HCT116 (cell line): ENCODE measurements around the gene LNPEP. TPM values are rescaled to one million over a fixed set of nuclear protein-coding genes. Genes with fewer than 3 reads are reported as not detected.

ENCODE experiments used
- ATAC-seq: fragments of 200-7000 bp; cut with Tn5 transposase; 2 replicates; pipeline ENCODE4 v1.9.1; 2020; ENCODE audit warnings: mild to moderate bottlenecking, moderate library complexity
- BruUV-seq: library from RNA; stranded (reverse); fragments of 400-500 nt; replicated peaks from 2 replicates; lab custom pipeline; 2021; lab: Mats Ljungman, UMichigan
- CTCF ChIA-PET: fragments of 300-600 bp; sonication (Branson Sonifier 250); formaldehyde crosslinking; loops from one replicate; lab custom pipeline; 2021; ENCODE audit warnings: antibody characterized with exemption; lab: Charles Lee
- POLR2A ChIA-PET: fragments of 300-600, 350-600 bp; sonication (Branson Sonifier 250); formaldehyde crosslinking; loops from one replicate; lab custom pipeline; 2021; ENCODE audit warnings: antibody characterized with exemption; lab: Charles Lee
- RAD21 ChIA-PET, 2 experiments: fragments of 300-600 bp; sonication (Branson Sonifier 250); formaldehyde crosslinking; loops; one replicate each; lab custom pipeline; 2023; ENCODE audit warnings: low total read pairs in 2 of 2; ENCODE audit not compliant: uncharacterized antibody in 2 of 2, unreplicated experiment in 2 of 2, low non-redundant PET in 1 of 2; lab: Charles Lee
- DNase-seq: peaks from one replicate; pipeline ENCODE4 v3.0.0-alpha.2; 2010; ENCODE audit warnings: low read depth, low spot score
- H2AFZ ChIP-seq: fragments of 200-600 bp; shearing (Covaris generic), sonication (generic); 2 replicates; pipeline ENCODE4 v1.6.1; 2017; ENCODE audit warnings: low read depth, mixed run types, mixed read lengths, antibody characterized with exemption, low read length; ENCODE audit not compliant: poor library complexity, severe bottlenecking
- H3K27ac ChIP-seq: 2 replicates; pipeline ENCODE4 v1.5.1; 2012; ENCODE audit warnings: low read depth, low read length
- H3K27me3 ChIP-seq: fragments of 200-600 bp; sonication (generic); 2 replicates; pipeline ENCODE4 v1.6.1; 2016; ENCODE audit warnings: mixed run types, low read length, mixed read lengths; ENCODE audit not compliant: insufficient read depth
- H3K36me3 ChIP-seq, 2 experiments: fragments of 200-500 bp in 1 of 2; fragments of 200-600 bp in 1 of 2; sonication (Bioruptor generic) in 1 of 2; sonication (generic) in 1 of 2; 2 replicates each; pipeline versions ENCODE4 v1.5.1 to v1.6.1; 2014 to 2016; ENCODE audit warnings: low read length in 2 of 2, inconsistent platforms in 1 of 2, mixed read lengths in 1 of 2, mixed run types in 1 of 2; ENCODE audit not compliant: insufficient read depth in 2 of 2, control insufficient read depth in 1 of 2
- H3K4me1 ChIP-seq, 2 experiments: fragments of 200-600 bp in 1 of 2; sonication (generic) in 1 of 2; 2 replicates each; pipeline versions ENCODE4 v1.5.1 to v1.6.1; 2012 to 2017; ENCODE audit warnings: low read length in 2 of 2, inconsistent platforms in 1 of 2, mild to moderate bottlenecking in 1 of 2, mixed read lengths in 1 of 2, mixed run types in 1 of 2, moderate library complexity in 1 of 2; ENCODE audit not compliant: insufficient read depth in 2 of 2, control insufficient read depth in 1 of 2
- H3K4me2 ChIP-seq: fragments of 200-600 bp; sonication (generic); 2 replicates; pipeline ENCODE4 v1.6.1; 2017; ENCODE audit warnings: mixed run types, low read length, mixed read lengths
- H3K4me3 ChIP-seq, 2 experiments: fragments of 200-600 bp in 1 of 2; sonication (generic) in 1 of 2; replicated peaks in 1 of 2; 2 replicates each; pipeline ENCODE4 v1.5.1; 2011 to 2016; ENCODE audit warnings: low read length in 2 of 2, control low read depth in 1 of 2, low read depth in 1 of 2, mild to moderate bottlenecking in 1 of 2, mixed read lengths in 1 of 2, mixed run types in 1 of 2
- H3K79me2 ChIP-seq: fragments of 200-600 bp; sonication (generic); 2 replicates; pipeline ENCODE4 v1.6.1; 2017; ENCODE audit warnings: mild to moderate bottlenecking, mixed run types, low read length, moderate library complexity, mixed read lengths; ENCODE audit not compliant: insufficient read depth
- H3K9ac ChIP-seq: fragments of 200-600 bp; sonication (generic); 2 replicates; pipeline ENCODE4 v1.6.1; 2016; ENCODE audit warnings: low read length, mixed read lengths
- H3K9me2 ChIP-seq: fragments of 200-600 bp; sonication (generic), shearing (Covaris generic); 2 replicates; pipeline ENCODE4 v1.6.1; 2017; ENCODE audit warnings: mixed run types, mild to moderate bottlenecking, moderate library complexity; ENCODE audit not compliant: insufficient read depth
- H3K9me3 ChIP-seq, 2 experiments: fragments of 200-500 bp in 1 of 2; fragments of 200-600 bp in 1 of 2; sonication (Bioruptor generic) in 1 of 2; sonication (generic) in 1 of 2; 2 replicates each; pipeline ENCODE4 v1.6.1; 2014 to 2017; ENCODE audit warnings: low read length in 2 of 2, mixed read lengths in 2 of 2, inconsistent platforms in 1 of 2, low read depth in 1 of 2, mild to moderate bottlenecking in 1 of 2, mixed run types in 1 of 2, moderate library complexity in 1 of 2; ENCODE audit not compliant: control insufficient read depth in 1 of 2, insufficient read depth in 1 of 2
- H4K20me1 ChIP-seq: fragments of 200-600 bp; sonication (generic), shearing (Covaris generic); 2 replicates; pipeline ENCODE4 v1.6.1; 2017; ENCODE audit warnings: mixed run types, mild to moderate bottlenecking, moderate library complexity; ENCODE audit not compliant: insufficient read depth
- ATF3 ChIP-seq: IDR thresholded peaks from 2 replicates; pipeline ENCODE4 v1.6.1; 2012
- CEBPB ChIP-seq: IDR thresholded peaks from 2 replicates; pipeline ENCODE4 v1.6.1; 2012; ENCODE audit warnings: low read depth
- ELF1 ChIP-seq: IDR thresholded peaks from 2 replicates; pipeline ENCODE4 v1.6.1; 2012; ENCODE audit warnings: low read depth, borderline replicate concordance
- EZH2 ChIP-seq: fragments of 200-600 bp; sonication (generic); IDR thresholded peaks from 2 replicates; pipeline ENCODE4 v1.6.1; 2017; ENCODE audit warnings: antibody characterized with exemption, mixed run types
- EZH2phosphoT487 ChIP-seq: fragments of 200-600 bp; IDR thresholded peaks from 2 replicates; pipeline ENCODE4 v1.6.1; 2018; ENCODE audit warnings: antibody characterized with exemption, borderline replicate concordance
- JUND ChIP-seq: IDR thresholded peaks from 2 replicates; pipeline ENCODE4 v1.6.1; 2012
- POLR2A ChIP-seq: IDR thresholded peaks from 2 replicates; pipeline ENCODE4 v1.7.0; 2011; ENCODE audit warnings: borderline replicate concordance; ENCODE audit not compliant: insufficient read depth, insufficient read length; ENCODE audit errors: extremely low read depth
- POLR2AphosphoS5 ChIP-seq: IDR thresholded peaks from 2 replicates; pipeline ENCODE4 v1.6.1; 2011; ENCODE audit warnings: mild to moderate bottlenecking, low read depth, low read length, moderate library complexity
- RAD21 ChIP-seq: IDR thresholded peaks from 2 replicates; pipeline ENCODE4 v1.6.1; 2012; ENCODE audit warnings: low read depth, mild to moderate bottlenecking
- REST ChIP-seq: IDR thresholded peaks from 2 replicates; pipeline ENCODE4 v1.6.1; 2012; ENCODE audit warnings: low read depth
- SP1 ChIP-seq: IDR thresholded peaks from 2 replicates; pipeline ENCODE4 v1.6.1; 2012; ENCODE audit warnings: low read depth
- SRF ChIP-seq: IDR thresholded peaks from 2 replicates; pipeline ENCODE4 v1.6.1; 2012; ENCODE audit warnings: low read depth
- TCF7L2 ChIP-seq: IDR thresholded peaks from 2 replicates; pipeline ENCODE4 v1.7.0; 2011; ENCODE audit warnings: borderline replicate concordance, inconsistent platforms; ENCODE audit not compliant: insufficient read depth, insufficient read length; ENCODE audit errors: extremely low read depth
- ZFX ChIP-seq: fragments of 450-650 bp; IDR thresholded peaks from 2 replicates; pipeline ENCODE4 v1.6.1; 2017
- ZNF274 ChIP-seq: fragments of 200-500 bp; sonication (Bioruptor generic); IDR thresholded peaks from 2 replicates; pipeline ENCODE4 v1.6.1; 2014; ENCODE audit warnings: mild to moderate bottlenecking, low read depth, low read length, inconsistent platforms
- intact Hi-C: fragments of 100-400 bp; cut with micrococcal nuclease; formaldehyde crosslinking; loops from 2 replicates; pipeline ENCODE4 v1.10.0; 2022
- total RNA-seq: library from RNA; stranded (reverse); gene quantifications from one replicate; pipeline ENCODE4 v1.2.1, GENCODE V29; 2021; ENCODE audit not compliant: unreplicated experiment

The LNPEP gene
- total RNA-seq, 1 experiment from 2014 or later: 14.9 TPM

GRCh38 chr5:97070234-97070633, 134.4 kb downstream of the LNPEP start:
- H4K20me1 ChIP-seq: no peaks in the 10 kb centered on the region
- no peak overlapping the region for H3K4me2 ChIP-seq
- no peak overlapping the region for H3K4me3 ChIP-seq
- no TSS peak for BruUV-seq
- no peaks in the 10 kb centered on the region for H3K27me3 ChIP-seq
- H3K36me3 ChIP-seq: no peaks in the 10 kb centered on the region
- no peaks in the 10 kb centered on the region for H3K9me2 ChIP-seq
- DNase-seq: no peak
- no peak for TF ChIP-seq SRF
- ChIA-PET CTCF (no interaction called here), RAD21 (no interaction called here), POLR2A (no interaction called here)
- no peak overlapping the region for H3K9ac ChIP-seq
- intact Hi-C loops: no loop called here
- no peak overlapping the region for H2AFZ ChIP-seq
- ATAC-seq: no peak
- H3K27ac ChIP-seq: no peak overlapping the region
- no peaks in the 10 kb centered on the region for H3K9me3 ChIP-seq
- no peaks in the 10 kb centered on the region for H3K79me2 ChIP-seq
- no peaks in the 10 kb centered on the region for H3K4me1 ChIP-seq

GRCh38 chr5:97071101-97071500, 135.2 kb downstream of the LNPEP start:
- H3K4me2 ChIP-seq: no peak overlapping the region

More at GRCh38 chr5:97071101-97071500, 135.2 kb downstream of the LNPEP start:
- Histone ChIP-seq H3K4me3 (no peak overlapping the region), H3K9ac (no peak overlapping the region), H2AFZ (no peak overlapping the region), H3K79me2 (no peaks in the 10 kb centered on the region), H4K20me1 (no peaks in the 10 kb centered on the region), H3K9me3 (no peaks in the 10 kb centered on the region), H3K4me1 (no peaks in the 10 kb centered on the region), H3K9me2 (no peaks in the 10 kb centered on the region), H3K36me3 (no peaks in the 10 kb centered on the region), H3K27me3 (no peaks in the 10 kb centered on the region), H3K27ac (no peak overlapping the region)
- no TSS peak for BruUV-seq
- DNase-seq: no peak
- no peak for ATAC-seq
- intact Hi-C loops: no loop called here
- ChIA-PET CTCF (no interaction called here), POLR2A (no interaction called here), RAD21 (no interaction called here)
- TF ChIP-seq SP1 (no peak), SRF (no peak), ZFX (no peak), ATF3 (no peak), POLR2A (no peak), POLR2AphosphoS5 (no peak), ELF1 (no peak), JUND (no peak), TCF7L2 (no peak), ZNF274 (no peak), REST (no peak), CEBPB (no peak), EZH2phosphoT487 (no peak), EZH2 (no peak), RAD21 (no peak)
